Activated CD8-positive, alpha-beta memory T cell treated with anti-CD3 and anti-CD28 coated beads, Interleukin-2, amount 50 U/mL, for 1 hour (primary cell): ENCODE results near the gene EPHA8.

Source experiments
- DNase-seq: peaks from one replicate; pipeline ENCODE4 v3.0.0-alpha.2; 2020; ENCODE audit errors: extremely low read depth

Gene EPHA8

DNA sequence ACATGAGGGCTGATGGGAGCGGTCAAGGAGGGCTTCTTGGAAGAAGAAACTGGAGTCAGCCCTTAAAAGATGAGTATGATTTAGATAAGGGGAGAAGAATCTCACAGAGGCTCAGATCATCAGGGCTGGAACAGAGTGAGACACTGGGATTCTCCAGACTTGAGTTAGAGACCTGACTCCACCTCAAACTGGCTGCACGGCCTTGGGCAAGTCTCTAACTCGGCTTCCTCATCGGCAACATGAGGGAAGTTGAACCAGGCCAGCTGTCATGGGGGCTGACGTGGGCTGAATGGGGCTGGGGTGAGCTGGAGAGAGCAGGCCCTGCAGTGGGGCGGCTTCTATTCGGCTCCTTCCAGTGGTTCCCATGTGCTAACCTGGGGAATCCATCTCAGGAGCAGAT lies 82.6 kb downstream of the EPHA8 start:
- DNase-seq: no peak

DNA sequence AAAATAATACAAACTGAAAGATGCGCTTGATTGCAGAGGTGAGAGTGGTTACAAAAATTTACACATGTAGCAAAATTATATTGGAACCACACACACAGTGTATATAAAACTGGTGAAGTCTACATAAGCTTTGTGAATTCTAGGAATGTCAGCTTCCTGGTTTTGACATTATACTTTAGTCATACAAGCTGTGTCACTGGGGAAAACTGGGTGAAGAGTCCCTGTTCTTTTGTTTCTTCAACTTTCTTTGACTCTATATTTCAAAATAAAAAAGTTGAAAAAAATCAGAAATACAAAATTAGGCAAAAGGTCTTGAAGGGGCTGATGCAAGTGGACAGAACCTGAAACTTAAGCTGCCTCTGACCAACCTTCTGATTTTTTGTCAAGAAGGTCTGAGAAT lies 83.1 kb downstream of the EPHA8 start:
- no peak for DNase-seq

DNA sequence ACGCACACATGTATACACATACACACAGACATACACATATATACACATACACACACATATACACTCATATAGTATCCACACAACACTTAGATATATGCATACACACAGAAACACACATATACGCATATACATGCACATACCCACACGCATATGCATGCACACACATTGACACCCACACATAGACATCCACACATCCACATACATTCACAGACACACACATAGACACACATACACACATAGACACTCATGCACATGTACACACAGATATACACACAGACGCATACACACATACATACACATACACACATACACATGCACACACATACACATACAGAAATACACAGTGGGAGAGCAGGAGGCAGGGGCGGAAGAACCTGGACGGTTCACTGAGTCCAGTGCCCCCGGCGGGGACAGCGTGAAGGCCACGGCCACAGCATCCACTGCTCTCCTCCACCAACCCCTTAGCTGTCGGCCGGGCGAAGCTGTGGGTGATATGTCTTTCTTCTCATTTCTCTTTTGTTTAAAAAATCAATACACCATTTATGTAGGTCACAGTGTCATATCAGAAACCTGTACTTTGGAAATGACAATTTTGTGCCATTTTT lies 86.9 kb downstream of the EPHA8 start:
- no peak for DNase-seq

DNA sequence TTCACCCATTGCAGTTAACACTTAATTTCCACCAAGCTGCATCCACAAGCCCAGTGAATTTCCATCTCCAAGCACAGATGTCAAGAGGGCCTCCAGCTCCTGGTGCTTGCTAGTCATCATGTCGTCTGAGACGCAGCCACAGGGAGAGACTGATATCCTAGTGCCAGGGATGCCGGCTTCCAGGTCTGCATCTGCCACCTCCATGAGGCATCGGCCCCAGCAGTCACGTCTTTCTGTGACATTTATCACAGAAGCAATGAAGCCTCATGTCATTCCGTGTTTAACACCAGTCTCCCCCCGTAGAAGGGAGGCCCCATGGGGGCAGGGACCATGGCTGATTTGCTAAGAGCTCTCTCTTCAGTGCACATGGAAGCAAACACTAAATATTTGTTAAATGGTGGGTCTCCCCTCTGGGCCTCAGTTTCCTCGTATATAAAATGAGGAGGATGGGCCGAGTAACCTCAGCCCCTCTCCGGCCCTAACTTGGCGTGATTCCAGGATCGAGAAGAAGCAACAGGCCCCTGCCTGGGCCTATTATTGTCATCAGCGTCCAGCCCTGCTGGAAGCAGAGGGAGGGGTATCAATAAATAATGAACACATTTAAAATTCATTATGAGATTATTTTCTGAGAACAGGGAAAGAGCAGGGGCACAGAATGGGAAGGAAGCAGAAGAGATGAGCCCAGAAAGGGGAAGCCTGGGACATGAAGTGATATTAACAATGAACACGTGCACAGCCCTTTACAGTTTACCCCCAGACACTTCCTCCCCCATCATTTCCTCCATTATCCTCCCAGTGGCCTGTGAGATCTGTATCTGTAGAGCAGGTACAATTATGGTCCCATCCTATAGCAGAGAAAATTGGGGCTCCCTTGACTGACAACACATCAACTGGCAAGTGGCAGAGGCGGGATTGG lies 88.9 kb downstream of the EPHA8 start:
- no peak for DNase-seq

DNA sequence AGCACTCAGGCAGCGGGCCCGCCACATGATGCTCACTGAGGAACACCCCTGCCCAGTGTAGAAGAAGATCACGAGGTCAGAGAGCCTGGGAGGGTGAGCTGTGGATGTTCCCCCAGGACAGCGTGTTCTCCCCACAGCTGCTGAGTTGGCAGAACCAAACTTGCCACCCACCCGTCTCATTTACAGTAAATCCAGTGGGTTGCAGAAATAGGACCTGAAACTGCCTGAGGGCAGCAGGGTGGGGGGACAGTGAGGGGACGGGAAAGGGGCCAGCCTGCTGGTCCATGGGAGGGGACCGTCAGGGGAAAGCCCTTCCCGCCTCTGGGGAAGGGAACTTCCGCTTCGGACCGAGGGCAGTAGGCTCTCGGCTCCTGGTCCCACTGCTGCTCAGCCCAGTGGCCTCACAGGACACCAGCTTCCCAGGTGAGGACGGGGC lies 89.6 kb downstream of the EPHA8 start, which contains the start of gene C1QB:
Gene C1QB (plus strand): TSS at position 356 of the 436 bp plus-strand sequence. CDS start 6,227 bp downstream, outside the sequence.
- no peak for DNase-seq
